ENCODE data around the gene LIPG. TPM values are rescaled to one million over a fixed set of nuclear protein-coding genes. Genes with fewer than 3 reads are reported as not detected.

LIPG gene
- total RNA-seq, 1 experiment from 2014 or later: 86.7 TPM

- Mint-ChIP-seq H3K9me3 (ENCODE audit: unreplicated experiment) (no peaks in the 10 kb centered on the region), H3K4me1 (ENCODE audit: low read depth, unreplicated experiment) (peaks cover 5% of the 10 kb centered on the region), H3K27me3 (ENCODE audit: insufficient read depth, unreplicated experiment) (no peaks in the 10 kb centered on the region), H3K27ac (ENCODE audit: unreplicated experiment) (no peak overlapping the region), H3K36me3 (ENCODE audit: insufficient read depth, unreplicated experiment) (no peaks in the 10 kb centered on the region), H3K4me3 (ENCODE audit: unreplicated experiment) (no peak overlapping the region)
- POLR2A ChIA-PET: no interaction called here
- Histone ChIP-seq H3K36me3 (ENCODE audit: control insufficient read depth, insufficient read depth, low read length) (no peaks in the 10 kb centered on the region), H3K4me1 (no peaks in the 10 kb centered on the region), H3K9me3 (no peaks in the 10 kb centered on the region), H3K4me3 (ENCODE audit: low read depth, low read length) (no peak overlapping the region), H3K27me3 (replicated peaks; ENCODE audit: control insufficient read depth, insufficient read depth, low read length) (no peaks in the 10 kb centered on the region)
- no peak for DNase-seq
- intact Hi-C loops (cut with micrococcal nuclease; ENCODE audit: unreplicated experiment): no loop called here
- CTCF ChIA-PET: no interaction called here
- no TSS peak for BruUV-seq (replicated peaks)
- no peak for TF ChIP-seq CTCF (IDR thresholded peaks at IDR 0.05; ENCODE audit: insufficient read depth in 1 of 2, low read depth in 1 of 2, low read length in 1 of 2, severe bottlenecking in 1 of 2, unreplicated experiment in 1 of 2)
Observed at GRCh38 chr18:49621717-49622351, 60.0 kb downstream of the LIPG start.

- ChIA-PET CTCF (no interaction called here), POLR2A (no interaction called here)
- intact Hi-C loops (cut with micrococcal nuclease; ENCODE audit: unreplicated experiment): no loop called here
- H3K4me3 ChIP-seq (ENCODE audit: low read depth, low read length): no peak overlapping the region
- no peaks in the 10 kb centered on the region for H3K4me1 ChIP-seq
- Mint-ChIP-seq H3K36me3 (ENCODE audit: insufficient read depth, unreplicated experiment) (no peaks in the 10 kb centered on the region), H3K27me3 (ENCODE audit: insufficient read depth, unreplicated experiment) (no peaks in the 10 kb centered on the region), H3K9me3 (ENCODE audit: unreplicated experiment) (no peaks in the 10 kb centered on the region), H3K4me3 (ENCODE audit: unreplicated experiment) (no peak overlapping the region), H3K4me1 (ENCODE audit: low read depth, unreplicated experiment) (peaks cover 5% of the 10 kb centered on the region), H3K27ac (ENCODE audit: unreplicated experiment) (no peak overlapping the region)
- no peaks in the 10 kb centered on the region for H3K9me3 ChIP-seq
- H3K27me3 ChIP-seq (replicated peaks; ENCODE audit: control insufficient read depth, insufficient read depth, low read length): no peaks in the 10 kb centered on the region
- no peaks in the 10 kb centered on the region for H3K36me3 ChIP-seq (ENCODE audit: control insufficient read depth, insufficient read depth, low read length)
- no peak for TF ChIP-seq CTCF (IDR thresholded peaks at IDR 0.05; ENCODE audit: insufficient read depth in 1 of 2, low read depth in 1 of 2, low read length in 1 of 2, severe bottlenecking in 1 of 2, unreplicated experiment in 1 of 2)
- DNase-seq: no peak
- no TSS peak for BruUV-seq (replicated peaks)
Observed at GRCh38 chr18:49623571-49623970, 61.7 kb downstream of the LIPG start.

GRCh38 chr18:49625021-49625691, 63.3 kb downstream of the LIPG start:
- no TSS peak for BruUV-seq (replicated peaks)
- Histone ChIP-seq H3K27me3 (replicated peaks; ENCODE audit: control insufficient read depth, insufficient read depth, low read length) (no peaks in the 10 kb centered on the region), H3K36me3 (ENCODE audit: control insufficient read depth, insufficient read depth, low read length) (no peaks in the 10 kb centered on the region), H3K4me1 (no peaks in the 10 kb centered on the region), H3K9me3 (no peaks in the 10 kb centered on the region), H3K4me3 (ENCODE audit: low read depth, low read length) (no peak overlapping the region)
- no peaks in the 10 kb centered on the region for H3K27me3 Mint-ChIP-seq (ENCODE audit: insufficient read depth, unreplicated experiment)
- H3K4me1 Mint-ChIP-seq (ENCODE audit: low read depth, unreplicated experiment): peaks cover 3% of the 10 kb centered on the region
- no peaks in the 10 kb centered on the region for H3K36me3 Mint-ChIP-seq (ENCODE audit: insufficient read depth, unreplicated experiment)
- CTCF ChIA-PET: no interaction called here
- H3K9me3 Mint-ChIP-seq (ENCODE audit: unreplicated experiment): no peaks in the 10 kb centered on the region
- intact Hi-C loops (cut with micrococcal nuclease; ENCODE audit: unreplicated experiment): no loop called here
- no peak overlapping the region for H3K4me3 Mint-ChIP-seq (ENCODE audit: unreplicated experiment)
- no peak for TF ChIP-seq CTCF (IDR thresholded peaks at IDR 0.05; ENCODE audit: insufficient read depth in 1 of 2, low read depth in 1 of 2, low read length in 1 of 2, severe bottlenecking in 1 of 2, unreplicated experiment in 1 of 2)
- H3K27ac Mint-ChIP-seq (ENCODE audit: unreplicated experiment): no peak overlapping the region
- POLR2A ChIA-PET: no interaction called here
- no peak for DNase-seq
